Fibroblast of skin of back (primary cell): ENCODE data around the gene SMARCE1.

Source experiments
- DNase-seq: peaks from one replicate; pipeline ENCODE4 v3.0.0-alpha.2; 2013

Gene SMARCE1

DNA sequence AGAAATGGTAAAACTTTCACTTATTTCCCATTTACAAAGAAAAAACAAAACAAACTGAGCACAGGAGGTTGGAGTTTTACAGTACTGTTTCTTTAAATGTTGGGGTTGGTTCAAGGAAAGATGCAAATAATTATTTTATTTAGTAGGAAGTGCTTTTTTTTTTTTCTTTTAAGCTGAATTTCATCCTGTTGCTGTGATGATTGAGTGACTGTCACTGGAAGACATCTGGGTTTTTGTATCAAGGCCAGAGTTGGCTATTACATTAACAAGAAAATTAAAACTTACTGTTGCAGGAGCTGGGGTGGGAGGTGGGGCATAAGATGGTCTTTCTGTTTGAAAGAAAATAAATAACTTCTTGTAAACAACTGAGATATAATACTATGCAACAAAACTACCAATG, 2.3 kb downstream of the SMARCE1 start:
- no peak for DNase-seq

DNA sequence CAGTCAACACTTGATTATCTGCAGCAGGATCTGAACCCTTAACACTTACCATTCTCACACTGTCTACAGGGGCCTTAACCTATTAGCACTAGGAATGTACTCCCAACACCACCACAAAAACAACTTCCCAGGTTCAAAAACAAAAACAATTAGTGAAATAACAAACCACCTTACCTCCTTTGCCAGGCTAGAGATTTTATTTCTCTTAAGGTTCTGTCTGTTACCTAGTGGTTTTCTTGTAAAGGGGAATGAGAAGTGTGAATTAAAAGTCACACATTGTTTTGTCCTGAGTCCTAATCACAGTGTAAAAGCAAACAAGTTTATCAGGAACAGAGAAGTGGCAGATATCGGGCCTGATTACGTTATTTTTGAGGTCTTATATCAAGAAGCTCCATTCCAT, 9.7 kb downstream of the SMARCE1 start:
- DNase-seq, result no peak

GRCh38 chr17:40633871-40634270, 13.7 kb downstream of the SMARCE1 start:
- DNase-seq, result no peak

- no peak for DNase-seq
These were observed 15.4 kb downstream of the SMARCE1 start for GRCh38 chr17:40632216-40632615.

GRCh38 chr17:40629842-40630241, 17.8 kb downstream of the SMARCE1 start:
- DNase-seq, result no peak

GRCh38 chr17:40625311-40625710, 22.3 kb downstream of the SMARCE1 start:
- DNase-seq, result no peak

GRCh38 chr17:40623419-40624210, 24.0 kb downstream of the SMARCE1 start:
- no peak for DNase-seq

DNA sequence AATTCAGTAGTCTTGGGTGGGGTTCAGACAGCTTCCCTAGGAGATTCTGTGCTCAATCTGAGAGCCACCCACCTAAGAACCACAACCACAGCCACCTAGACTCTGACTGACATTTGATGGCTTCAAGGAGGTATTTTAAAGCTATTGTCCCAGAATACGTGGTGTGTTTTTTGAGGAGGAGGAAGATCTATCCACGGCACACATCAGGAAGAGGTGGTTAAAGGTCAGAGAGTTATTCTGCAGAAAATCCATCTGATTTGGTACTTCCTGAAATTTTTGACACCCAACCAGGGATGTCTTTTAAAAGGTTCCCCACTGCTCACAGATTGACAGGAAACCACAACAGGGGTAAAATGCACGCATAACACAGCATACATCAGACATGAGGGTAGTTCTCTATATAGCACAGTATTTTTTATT, 25.1 kb downstream of the SMARCE1 start:
- no peak for DNase-seq

- DNase-seq, result no peak
These were observed 26.0 kb downstream of the SMARCE1 start for GRCh38 chr17:40621578-40621977.

GRCh38 chr17:40621019-40621418, 26.6 kb downstream of the SMARCE1 start:
- no peak for DNase-seq

DNA sequence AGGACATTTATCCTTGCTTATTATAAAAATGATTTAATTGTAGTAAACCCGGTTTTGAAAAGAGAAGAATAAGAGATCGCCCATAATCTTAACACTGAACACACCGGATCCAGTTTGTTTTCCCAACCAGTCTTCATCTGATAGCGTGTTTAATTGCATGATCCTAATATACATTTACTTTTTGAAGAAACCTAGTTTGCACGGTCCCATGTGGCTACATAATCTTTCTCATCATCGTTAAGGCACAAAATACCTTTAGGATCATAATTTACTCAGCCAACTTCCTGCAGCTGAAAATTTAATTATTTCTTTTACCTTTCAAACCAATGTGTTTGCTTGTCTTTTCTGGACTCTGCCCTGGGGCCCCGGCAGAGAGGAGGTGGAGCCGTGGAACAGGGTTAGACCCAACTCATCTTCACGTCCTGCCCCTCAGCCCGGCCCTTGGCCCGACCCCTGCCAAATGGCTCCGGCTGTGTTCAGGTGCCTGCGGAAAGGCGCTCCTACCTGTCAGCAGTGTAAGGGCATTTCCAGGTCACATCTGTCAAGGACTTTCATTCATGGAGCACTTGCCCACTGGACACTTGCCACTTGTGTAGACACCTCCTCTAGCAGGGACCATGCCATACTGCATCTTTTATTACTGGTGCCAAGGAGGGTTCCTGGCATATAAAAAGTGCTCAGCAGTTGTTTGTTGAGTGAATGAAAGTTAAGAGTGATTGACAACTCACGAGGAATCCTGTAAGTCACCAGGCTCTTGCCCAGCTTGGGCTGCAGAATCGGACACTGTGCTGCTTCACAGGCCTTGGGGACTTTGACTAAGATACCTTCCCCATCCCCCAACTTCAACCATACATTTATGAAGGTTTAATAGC, 28.6 kb downstream of the SMARCE1 start:
- DNase-seq, result no peak

DNA sequence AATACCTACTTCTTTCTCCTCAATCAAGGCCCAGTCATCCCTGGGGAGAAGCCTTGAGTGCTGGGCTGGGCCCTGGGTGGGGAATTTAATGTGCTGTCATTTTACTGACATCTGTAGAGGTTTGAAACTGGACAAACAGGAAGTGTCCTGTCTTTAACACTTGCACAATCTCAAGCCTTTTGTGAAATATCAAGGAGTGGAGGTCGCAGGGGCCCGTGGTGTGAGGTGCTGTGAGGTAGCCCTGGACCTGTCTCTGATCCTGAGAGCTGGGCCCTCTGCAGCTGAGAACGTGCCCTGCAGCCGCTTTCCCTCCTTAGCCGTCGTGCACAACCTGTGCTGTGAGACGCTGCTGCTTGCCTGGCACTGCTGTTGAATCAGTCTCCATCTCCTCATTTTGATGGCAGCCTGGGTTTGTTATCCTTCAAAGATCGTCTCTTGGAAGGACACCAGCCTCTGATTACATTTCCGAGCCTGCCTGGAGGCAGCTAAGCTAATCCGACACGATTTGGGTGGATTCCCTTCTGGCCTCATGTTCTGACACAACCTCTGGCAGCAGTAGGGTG, 29.9 kb downstream of the SMARCE1 start:
- no peak for DNase-seq

GRCh38 chr17:40616592-40616991, 31.0 kb downstream of the SMARCE1 start:
- DNase-seq, result no peak

- DNase-seq, result no peak
These were observed 31.7 kb downstream of the SMARCE1 start for GRCh38 chr17:40615841-40616476.

- peak; percentile 23 for DNase-seq
These were observed 32.4 kb downstream of the SMARCE1 start for GRCh38 chr17:40615068-40615840.

DNA sequence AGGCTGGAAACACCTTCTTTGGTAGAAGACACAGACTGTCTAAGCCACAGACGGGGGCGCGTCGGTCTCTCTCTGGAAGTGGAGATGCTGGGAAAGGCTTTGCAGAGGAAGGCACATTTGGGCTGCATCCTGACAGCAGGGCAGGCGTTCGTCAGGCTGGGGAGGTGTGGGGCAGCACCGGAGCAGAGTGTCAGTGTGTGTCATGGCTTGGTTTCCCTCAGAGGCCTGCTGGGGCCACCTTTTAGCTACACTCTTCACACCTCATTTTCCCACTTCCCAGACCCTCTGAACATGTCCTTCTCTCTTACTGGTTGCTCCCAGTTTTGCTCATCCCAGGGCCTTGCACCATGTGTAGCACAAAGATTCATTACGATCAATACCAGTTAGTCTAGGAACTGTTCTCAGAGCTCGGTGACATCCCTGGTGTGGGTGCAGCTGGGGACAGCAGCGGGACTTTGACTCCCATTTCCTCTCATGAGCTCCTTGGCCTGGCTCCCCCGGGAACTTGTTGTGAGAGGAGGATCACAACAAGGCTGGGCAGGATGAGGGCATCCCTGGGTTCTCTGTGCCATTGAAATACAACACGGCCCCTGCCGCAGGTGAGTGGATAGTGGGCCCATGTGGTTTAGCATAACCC, 33.1 kb downstream of the SMARCE1 start:
- no peak for DNase-seq

DNA sequence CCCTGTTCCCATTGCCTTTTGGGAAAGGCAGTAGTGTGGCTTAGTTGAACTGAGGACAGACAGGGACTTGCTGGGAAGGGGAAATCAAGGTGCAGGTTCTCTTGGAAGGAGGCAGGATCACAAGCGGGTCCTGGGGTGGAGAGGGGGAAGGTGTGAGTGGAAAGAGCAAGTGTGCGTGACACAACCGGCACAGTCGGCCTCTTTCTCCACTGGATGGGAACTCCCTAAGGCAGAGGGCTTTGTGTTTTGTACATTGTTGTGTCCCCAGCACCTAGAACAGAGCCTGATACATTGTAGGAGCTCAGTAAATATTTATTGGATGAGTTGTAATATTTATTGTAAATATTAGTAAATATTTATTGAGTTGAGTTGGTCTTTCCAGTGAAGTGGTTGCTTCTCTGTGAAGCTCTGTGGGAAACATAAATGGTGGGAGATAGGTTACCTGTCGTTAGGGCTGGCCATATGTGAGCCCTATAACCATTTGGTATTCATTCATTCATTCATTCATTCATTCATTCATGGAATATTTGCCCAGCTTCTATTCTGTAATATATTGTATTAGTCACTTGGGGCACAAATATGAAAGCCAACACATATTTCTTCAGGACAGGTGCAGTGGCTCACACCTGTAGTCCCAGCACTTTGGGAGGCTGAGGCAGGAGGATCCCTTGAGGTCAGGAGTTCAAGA, 34.0 kb downstream of the SMARCE1 start:
- DNase-seq, result no peak

DNA sequence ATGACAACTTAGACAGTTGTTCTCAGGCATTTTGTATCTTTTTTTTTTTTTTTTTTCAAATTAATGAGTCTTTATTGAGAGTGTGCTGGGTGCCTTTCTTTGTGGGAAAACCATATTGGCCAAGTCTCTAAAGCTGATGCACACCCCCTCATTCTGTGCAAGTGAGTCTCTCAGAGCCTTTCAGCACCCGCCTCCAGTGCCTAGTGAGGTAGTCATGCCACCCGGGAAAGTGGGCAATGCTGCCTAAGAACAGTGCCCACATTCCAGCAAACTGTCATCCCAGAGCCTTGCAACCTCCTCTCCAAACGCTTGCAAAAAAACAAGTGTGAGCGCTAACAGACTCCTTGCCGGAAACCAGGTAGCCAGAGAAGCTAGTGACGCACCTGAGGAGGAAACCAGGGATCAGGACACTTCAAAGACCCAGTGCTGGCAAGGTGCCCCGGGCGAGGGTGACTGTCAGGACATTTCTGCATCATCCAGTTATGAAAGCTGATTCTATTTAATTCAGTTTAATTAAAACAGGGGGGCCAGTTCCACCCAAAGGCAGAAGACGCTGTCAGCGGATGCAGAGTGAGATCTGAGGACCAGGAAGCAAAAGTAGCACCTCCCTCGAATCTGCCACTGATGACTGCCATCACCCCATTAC, 34.9 kb downstream of the SMARCE1 start:
- DNase-seq, result no peak

GRCh38 chr17:40611840-40612474, 35.7 kb downstream of the SMARCE1 start:
- DNase-seq, result no peak

DNA sequence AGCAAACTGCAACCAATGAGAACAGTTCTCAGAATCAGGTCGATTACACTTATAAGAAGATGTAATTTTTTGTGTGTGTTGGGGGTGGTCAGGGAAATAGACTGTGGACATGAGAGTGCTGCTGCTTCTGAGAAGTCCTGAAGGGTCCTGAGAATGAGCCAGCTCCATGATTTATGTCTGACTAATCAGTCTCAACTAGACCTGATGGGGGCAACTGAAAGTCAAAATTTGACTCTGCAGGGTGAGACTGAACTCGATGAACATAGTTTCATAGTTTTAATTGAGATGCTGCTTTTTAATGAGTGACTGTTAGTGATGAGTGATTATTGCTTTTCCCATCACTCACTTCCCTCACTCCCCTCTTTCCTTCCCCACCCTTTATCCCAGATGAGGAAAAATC, 37.3 kb downstream of the SMARCE1 start:
- DNase-seq, result no peak
